Hepatocyte (in vitro differentiated cells): Measurements from ENCODE around the gene GMNN.

Experiments used
- EZH2 ChIP-seq: fragments of 200-600 bp; sonication (generic); IDR thresholded peaks from 2 replicates; pipeline ENCODE4 v1.6.1; 2016; ENCODE audit warnings: antibody characterized with exemption, mild to moderate bottlenecking, borderline replicate concordance
- EZH2phosphoT487 ChIP-seq: fragments of 200-600 bp; sonication (generic); IDR thresholded peaks from one replicate; pipeline ENCODE4 v1.6.1; 2018; ENCODE audit warnings: antibody characterized with exemption, mild to moderate bottlenecking, low read depth, moderate library complexity; ENCODE audit not compliant: unreplicated experiment, severe bottlenecking
- TF ChIP-seq, protein P1 (sequence below): fragments of 200-600 bp; sonication (generic); IDR thresholded peaks from 2 replicates; pipeline ENCODE4 v1.5.1; 2016; ENCODE audit warnings: antibody characterized with exemption, mild to moderate bottlenecking; ENCODE audit not compliant: poor library complexity

DNA sequence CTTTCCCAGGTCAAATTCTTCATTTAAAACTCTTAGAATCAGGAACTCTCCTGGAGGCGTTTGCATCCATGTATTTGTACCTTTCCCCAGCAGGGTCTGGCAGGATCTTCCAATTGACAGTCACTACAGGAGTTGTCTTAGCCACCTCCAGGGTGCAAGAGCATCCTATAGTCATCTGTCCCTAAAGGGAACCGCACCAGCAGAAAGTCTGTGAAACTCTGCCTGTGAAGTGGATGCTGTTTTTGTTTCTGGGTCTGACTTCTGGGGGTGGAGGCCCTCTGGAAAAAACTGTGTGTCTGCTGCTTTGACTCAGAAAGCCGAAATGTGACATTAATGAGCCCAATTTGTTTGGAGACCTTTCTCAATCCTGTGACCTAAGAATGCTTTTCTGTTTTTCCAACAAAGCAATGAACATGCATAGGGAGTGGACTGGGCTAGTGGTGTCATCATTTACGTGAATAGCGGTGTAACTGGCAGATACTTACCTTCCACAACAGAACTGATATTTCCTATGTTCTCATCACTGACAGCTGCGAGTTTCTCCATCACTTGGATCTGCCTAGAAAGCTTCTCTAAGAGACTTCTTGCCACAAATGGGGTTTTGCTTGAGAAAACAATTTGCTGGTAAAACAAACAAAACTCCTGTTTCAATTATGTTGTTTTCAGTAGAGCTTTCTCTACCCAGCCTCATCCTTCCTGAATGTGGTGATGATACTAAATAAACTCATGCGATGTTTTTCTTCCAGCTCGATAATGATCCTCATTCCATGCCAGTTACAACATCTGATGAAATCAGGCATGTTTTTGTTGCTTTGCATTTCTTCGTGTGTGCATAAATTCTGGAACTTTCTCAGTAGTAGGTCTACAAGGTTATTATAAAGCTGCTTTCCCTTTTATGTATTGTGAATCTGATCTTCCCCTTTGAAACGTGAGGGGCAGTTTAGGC, 57.3 kb downstream of the GMNN start:
- TF ChIP-seq, protein P1, sequence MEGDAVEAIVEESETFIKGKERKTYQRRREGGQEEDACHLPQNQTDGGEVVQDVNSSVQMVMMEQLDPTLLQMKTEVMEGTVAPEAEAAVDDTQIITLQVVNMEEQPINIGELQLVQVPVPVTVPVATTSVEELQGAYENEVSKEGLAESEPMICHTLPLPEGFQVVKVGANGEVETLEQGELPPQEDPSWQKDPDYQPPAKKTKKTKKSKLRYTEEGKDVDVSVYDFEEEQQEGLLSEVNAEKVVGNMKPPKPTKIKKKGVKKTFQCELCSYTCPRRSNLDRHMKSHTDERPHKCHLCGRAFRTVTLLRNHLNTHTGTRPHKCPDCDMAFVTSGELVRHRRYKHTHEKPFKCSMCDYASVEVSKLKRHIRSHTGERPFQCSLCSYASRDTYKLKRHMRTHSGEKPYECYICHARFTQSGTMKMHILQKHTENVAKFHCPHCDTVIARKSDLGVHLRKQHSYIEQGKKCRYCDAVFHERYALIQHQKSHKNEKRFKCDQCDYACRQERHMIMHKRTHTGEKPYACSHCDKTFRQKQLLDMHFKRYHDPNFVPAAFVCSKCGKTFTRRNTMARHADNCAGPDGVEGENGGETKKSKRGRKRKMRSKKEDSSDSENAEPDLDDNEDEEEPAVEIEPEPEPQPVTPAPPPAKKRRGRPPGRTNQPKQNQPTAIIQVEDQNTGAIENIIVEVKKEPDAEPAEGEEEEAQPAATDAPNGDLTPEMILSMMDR: no peak
- TF ChIP-seq EZH2 (no peak), EZH2phosphoT487 (no peak)
